Vagina (tissue), 2 donors: ENCODE results near the gene MAP3K10.

Source experiments
- POLR2A ChIP-seq, 2 donors: fragments of 450-650 bp; IDR thresholded peaks; one replicate each; pipeline ENCODE4 v1.6.1; 2017; ENCODE audit warnings: antibody characterized with exemption in 2 of 2, mild to moderate bottlenecking in 2 of 2, moderate library complexity in 2 of 2
- POLR2AphosphoS5 ChIP-seq, 2 donors: sonication (generic); formaldehyde crosslinking; IDR thresholded peaks; one replicate each; pipeline ENCODE4 v1.9.0; 2017; ENCODE audit warnings: antibody characterized with exemption in 2 of 2, mild to moderate bottlenecking in 2 of 2, low read depth in 1 of 2; ENCODE audit not compliant: insufficient read depth in 1 of 2

GRCh38 chr19:40154121-40154680 lies 37.0 kb upstream of the MAP3K10 start:
- no peak for TF ChIP-seq POLR2AphosphoS5 (IDR thresholded peaks at IDR 0.05; ENCODE audit: insufficient read depth in 1 of 2, low read depth in 1 of 2)
- TF ChIP-seq POLR2A (IDR thresholded peaks at IDR 0.05): no peak
